Ishikawa (cell line): ENCODE measurements around the gene CEP85L.
A peak's percentile ranks its signal among the peaks of the same experiment; 100 is the strongest.

Experiments
- CEBPB ChIP-seq: IDR thresholded peaks from 2 replicates; pipeline ENCODE4 v1.6.1; 2012
- CREB1 ChIP-seq: IDR thresholded peaks from 2 replicates; pipeline ENCODE4 v1.6.1; 2012; ENCODE audit warnings: low read depth
- EGR1 ChIP-seq: IDR thresholded peaks from 2 replicates; pipeline ENCODE4 v1.6.1; 2012
- EP300 ChIP-seq: IDR thresholded peaks from 2 replicates; pipeline ENCODE4 v1.6.1; 2012; ENCODE audit warnings: borderline replicate concordance
- FOXM1 ChIP-seq: IDR thresholded peaks from 2 replicates; pipeline ENCODE4 v1.6.1; 2012; ENCODE audit warnings: low read depth, borderline replicate concordance
- NFIC ChIP-seq: IDR thresholded peaks from 2 replicates; pipeline ENCODE4 v1.6.1; 2012
- RAD21 ChIP-seq: IDR thresholded peaks from 2 replicates; pipeline ENCODE4 v1.6.1; 2012; ENCODE audit warnings: low read depth
- TAF1 ChIP-seq: IDR thresholded peaks from 2 replicates; pipeline ENCODE4 v1.6.1; 2012; ENCODE audit warnings: low read depth, mild to moderate bottlenecking
- TCF12 ChIP-seq: IDR thresholded peaks from 2 replicates; pipeline ENCODE4 v1.6.1; 2012; ENCODE audit warnings: low read depth
- TEAD4 ChIP-seq: IDR thresholded peaks from 2 replicates; pipeline ENCODE4 v1.6.1; 2012
- YY1 ChIP-seq: IDR thresholded peaks from 2 replicates; pipeline ENCODE4 v1.6.1; 2012; ENCODE audit warnings: low read depth
- ZBTB7A ChIP-seq: IDR thresholded peaks from 2 replicates; pipeline ENCODE4 v1.6.1; 2012; ENCODE audit warnings: low read depth
- TF ChIP-seq, protein P1 (sequence below): IDR thresholded peaks from 2 replicates; pipeline ENCODE4 v1.6.1; 2012; ENCODE audit warnings: low read depth, mild to moderate bottlenecking
- TF ChIP-seq, protein P2 (sequence below): IDR thresholded peaks from 2 replicates; pipeline ENCODE4 v1.6.1; 2012
- TF ChIP-seq, protein P3 (sequence below): IDR thresholded peaks from 2 replicates; pipeline ENCODE4 v1.6.1; 2012

The CEP85L gene

DNA sequence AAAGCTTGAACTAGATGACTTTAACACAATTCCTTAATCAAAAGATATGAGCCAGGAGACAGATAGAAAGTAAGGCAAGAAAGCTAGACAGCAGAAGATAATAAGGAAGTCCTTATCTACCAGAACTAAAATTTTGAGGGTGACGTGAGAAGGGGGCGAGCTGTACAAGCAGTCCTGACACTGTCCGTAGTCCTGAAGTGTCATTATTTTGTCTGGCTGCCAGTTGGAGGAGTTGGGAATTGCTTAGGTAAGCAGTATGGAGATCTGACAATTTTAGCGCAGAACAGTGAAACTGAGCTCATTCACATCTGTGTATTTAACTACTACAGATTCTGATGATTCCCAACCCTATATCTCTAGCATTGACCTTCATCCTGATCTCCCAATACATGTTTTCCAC lies 25.8 kb upstream of the CEP85L start:
- TF ChIP-seq, protein P1, sequence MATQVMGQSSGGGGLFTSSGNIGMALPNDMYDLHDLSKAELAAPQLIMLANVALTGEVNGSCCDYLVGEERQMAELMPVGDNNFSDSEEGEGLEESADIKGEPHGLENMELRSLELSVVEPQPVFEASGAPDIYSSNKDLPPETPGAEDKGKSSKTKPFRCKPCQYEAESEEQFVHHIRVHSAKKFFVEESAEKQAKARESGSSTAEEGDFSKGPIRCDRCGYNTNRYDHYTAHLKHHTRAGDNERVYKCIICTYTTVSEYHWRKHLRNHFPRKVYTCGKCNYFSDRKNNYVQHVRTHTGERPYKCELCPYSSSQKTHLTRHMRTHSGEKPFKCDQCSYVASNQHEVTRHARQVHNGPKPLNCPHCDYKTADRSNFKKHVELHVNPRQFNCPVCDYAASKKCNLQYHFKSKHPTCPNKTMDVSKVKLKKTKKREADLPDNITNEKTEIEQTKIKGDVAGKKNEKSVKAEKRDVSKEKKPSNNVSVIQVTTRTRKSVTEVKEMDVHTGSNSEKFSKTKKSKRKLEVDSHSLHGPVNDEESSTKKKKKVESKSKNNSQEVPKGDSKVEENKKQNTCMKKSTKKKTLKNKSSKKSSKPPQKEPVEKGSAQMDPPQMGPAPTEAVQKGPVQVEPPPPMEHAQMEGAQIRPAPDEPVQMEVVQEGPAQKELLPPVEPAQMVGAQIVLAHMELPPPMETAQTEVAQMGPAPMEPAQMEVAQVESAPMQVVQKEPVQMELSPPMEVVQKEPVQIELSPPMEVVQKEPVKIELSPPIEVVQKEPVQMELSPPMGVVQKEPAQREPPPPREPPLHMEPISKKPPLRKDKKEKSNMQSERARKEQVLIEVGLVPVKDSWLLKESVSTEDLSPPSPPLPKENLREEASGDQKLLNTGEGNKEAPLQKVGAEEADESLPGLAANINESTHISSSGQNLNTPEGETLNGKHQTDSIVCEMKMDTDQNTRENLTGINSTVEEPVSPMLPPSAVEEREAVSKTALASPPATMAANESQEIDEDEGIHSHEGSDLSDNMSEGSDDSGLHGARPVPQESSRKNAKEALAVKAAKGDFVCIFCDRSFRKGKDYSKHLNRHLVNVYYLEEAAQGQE: peak; percentile 79
- no peak for TF ChIP-seq TAF1

DNA sequence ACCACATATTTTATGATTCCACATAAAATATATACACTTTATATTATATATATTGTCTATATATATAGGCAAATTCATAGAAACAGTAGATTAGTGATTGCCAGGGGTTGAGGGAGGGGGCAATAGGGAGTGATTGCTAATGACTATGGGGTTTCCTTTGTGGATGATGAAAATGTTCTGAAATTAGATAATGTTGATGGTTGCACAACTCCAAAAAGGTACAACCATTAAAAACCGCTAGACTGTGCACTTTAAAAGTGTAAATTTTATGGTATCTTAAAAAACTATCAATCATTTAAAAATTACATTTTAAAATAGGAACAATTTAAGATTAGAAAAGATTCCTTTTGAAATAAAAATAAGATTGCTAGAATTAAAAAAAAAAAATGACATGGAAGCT lies 23.8 kb upstream of the CEP85L start:
- TF ChIP-seq TEAD4 (no peak), ZBTB7A (no peak), CEBPB (no peak), YY1 (no peak), FOXM1 (no peak), CREB1 (no peak), TCF12 (no peak), EGR1 (no peak), RAD21 (no peak), EP300 (no peak), TAF1 (no peak), NFIC (no peak)
- TF ChIP-seq, protein P2, sequence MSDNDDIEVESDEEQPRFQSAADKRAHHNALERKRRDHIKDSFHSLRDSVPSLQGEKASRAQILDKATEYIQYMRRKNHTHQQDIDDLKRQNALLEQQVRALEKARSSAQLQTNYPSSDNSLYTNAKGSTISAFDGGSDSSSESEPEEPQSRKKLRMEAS: no peak
- TF ChIP-seq, protein P3, sequence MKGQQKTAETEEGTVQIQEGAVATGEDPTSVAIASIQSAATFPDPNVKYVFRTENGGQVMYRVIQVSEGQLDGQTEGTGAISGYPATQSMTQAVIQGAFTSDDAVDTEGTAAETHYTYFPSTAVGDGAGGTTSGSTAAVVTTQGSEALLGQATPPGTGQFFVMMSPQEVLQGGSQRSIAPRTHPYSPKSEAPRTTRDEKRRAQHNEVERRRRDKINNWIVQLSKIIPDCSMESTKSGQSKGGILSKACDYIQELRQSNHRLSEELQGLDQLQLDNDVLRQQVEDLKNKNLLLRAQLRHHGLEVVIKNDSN: no peak
- TF ChIP-seq, protein P1: no peak

DNA sequence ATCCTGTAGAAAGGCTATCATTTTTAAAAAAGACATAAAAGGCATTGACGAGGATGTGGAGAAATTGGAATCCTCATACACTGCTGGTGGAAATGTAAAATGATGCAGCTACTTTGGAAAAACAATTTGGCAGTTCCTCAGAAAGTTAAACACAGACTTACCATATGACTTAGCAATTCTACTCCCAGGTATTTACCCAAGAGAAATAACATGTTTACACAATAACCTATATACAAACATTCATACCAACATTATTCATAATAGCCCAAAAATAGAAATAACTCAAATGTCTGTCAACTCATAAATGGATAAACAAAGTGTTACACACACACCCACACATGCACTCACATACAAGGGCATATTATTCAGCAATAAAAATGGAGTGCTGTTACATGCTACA lies 23.4 kb upstream of the CEP85L start:
- TF ChIP-seq ZBTB7A (no peak), TAF1 (no peak), EP300 (no peak), RAD21 (no peak), NFIC (no peak), TCF12 (no peak), CEBPB (no peak), TEAD4 (no peak), CREB1 (no peak), YY1 (no peak), FOXM1 (no peak), EGR1 (no peak)
- TF ChIP-seq, protein P1: no peak
- TF ChIP-seq, protein P2: no peak
- TF ChIP-seq, protein P3: no peak

DNA sequence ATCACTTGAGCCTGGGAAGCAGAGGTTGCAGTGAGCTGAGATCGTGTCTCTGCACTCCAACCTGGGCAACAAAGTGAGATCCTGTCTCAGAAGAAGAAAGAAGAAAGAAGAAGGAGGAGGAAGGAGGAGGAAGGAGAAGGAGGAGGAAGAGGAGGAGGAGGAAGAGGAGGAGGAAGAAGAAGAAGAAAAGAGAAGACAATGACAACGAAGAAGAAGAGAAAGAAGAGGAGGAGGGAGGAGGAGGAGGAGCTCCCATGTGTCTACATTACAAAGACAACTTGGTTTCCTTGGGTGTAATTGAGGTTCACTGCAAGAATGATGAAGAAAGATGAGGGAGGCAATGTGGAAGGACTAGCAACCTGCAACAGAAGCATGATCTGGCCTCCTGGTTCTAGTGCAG lies 21.3 kb upstream of the CEP85L start:
- TF ChIP-seq TCF12 (no peak), CREB1 (no peak), TEAD4 (no peak)

DNA sequence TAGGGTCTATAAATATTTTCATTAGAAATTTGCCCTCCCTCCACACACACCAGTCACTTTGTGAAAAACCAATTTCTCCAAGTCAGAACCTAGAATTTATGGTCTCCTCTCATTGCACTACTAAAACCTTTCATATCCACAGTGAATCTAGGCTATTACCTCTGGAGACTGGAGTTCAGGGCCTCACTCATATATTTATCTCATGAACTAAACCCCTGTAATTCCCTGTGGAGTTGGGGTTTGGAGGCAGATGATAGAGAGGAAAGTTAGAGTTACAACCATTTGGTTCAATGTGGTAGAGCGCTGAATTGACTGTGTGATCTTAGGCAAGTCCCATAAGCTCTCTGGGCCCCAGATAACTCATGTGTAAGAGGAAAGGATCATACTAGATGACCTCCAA lies 18.2 kb upstream of the CEP85L start:
- TF ChIP-seq EP300 (no peak), EGR1 (no peak), ZBTB7A (no peak)
